H1 (cell line): ENCODE data around the gene NUP210L. TPM values are rescaled to one million over a fixed set of nuclear protein-coding genes. Genes with fewer than 3 reads are reported as not detected.

Source experiments
- ASH2L ChIP-seq: fragments of 200-600, 300-600 bp; sonication (generic); IDR thresholded peaks from one replicate; pipeline ENCODE4 v1.7.1; 2017; ENCODE audit warnings: low read length
- ATF2 ChIP-seq: IDR thresholded peaks from 2 replicates; pipeline ENCODE4 v1.6.1; 2012; ENCODE audit warnings: low read length, inconsistent platforms
- CEBPB ChIP-seq: IDR thresholded peaks from 2 replicates; pipeline ENCODE4 v1.6.1; 2012; ENCODE audit warnings: low read depth, low read length
- CREB1 ChIP-seq: IDR thresholded peaks from 2 replicates; pipeline ENCODE4 v1.6.1; 2012; ENCODE audit warnings: inconsistent platforms
- EGR1 ChIP-seq: IDR thresholded peaks from 2 replicates; pipeline ENCODE4 v1.6.1; 2011; ENCODE audit warnings: low read depth, low read length, borderline replicate concordance
- FOSL1 ChIP-seq: IDR thresholded peaks from 2 replicates; pipeline ENCODE4 v1.6.1; 2011; ENCODE audit warnings: mild to moderate bottlenecking, low read depth, low read length, moderate library complexity; ENCODE audit not compliant: insufficient read depth
- GABPA ChIP-seq: IDR thresholded peaks from 2 replicates; pipeline ENCODE4 v1.6.1; 2011; ENCODE audit warnings: mild to moderate bottlenecking, low read length, moderate library complexity, borderline replicate concordance; ENCODE audit not compliant: insufficient read depth
- HDAC2 ChIP-seq, 2 experiments: fragments of 300-600 bp in 1 of 2; sonication (generic) in 1 of 2; IDR thresholded peaks; 2 replicates each; pipeline ENCODE4 v1.6.1; 2011 to 2012; ENCODE audit warnings: low read depth in 2 of 2, low read length in 2 of 2, mild to moderate bottlenecking in 2 of 2, moderate library complexity in 2 of 2, borderline replicate concordance in 1 of 2, inconsistent platforms in 1 of 2
- HDAC6 ChIP-seq: IDR thresholded peaks from one replicate; pipeline ENCODE4 v1.7.1; 2012; ENCODE audit warnings: low read depth, mild to moderate bottlenecking, inconsistent platforms, low read length, moderate library complexity
- JUN ChIP-seq: IDR thresholded peaks from 2 replicates; pipeline ENCODE4 v1.6.1; 2011; ENCODE audit warnings: low read depth, mild to moderate bottlenecking, improper control_type of control experiment, low read length
- KDM4A ChIP-seq: IDR thresholded peaks from one replicate; pipeline ENCODE4 v1.7.1; 2012; ENCODE audit warnings: low read depth, mild to moderate bottlenecking, moderate library complexity, low read length, inconsistent platforms; ENCODE audit not compliant: severe bottlenecking
- MAFK ChIP-seq: IDR thresholded peaks from 2 replicates; pipeline ENCODE4 v1.6.1; 2012; ENCODE audit warnings: low read depth, mild to moderate bottlenecking, improper control_type of control experiment, low read length
- PHF8 ChIP-seq: fragments of 200-600 bp; sonication (generic); conservative IDR thresholded peaks from 2 replicates; pipeline ENCODE4 v1.7.1; 2012; ENCODE audit warnings: low read depth, mild to moderate bottlenecking, inconsistent platforms, low read length, moderate library complexity
- RFX5 ChIP-seq: IDR thresholded peaks from 2 replicates; pipeline ENCODE4 v1.6.1; 2011; ENCODE audit warnings: low read depth, low read length, improper control_type of control experiment, borderline replicate concordance
- SIN3A ChIP-seq, 2 experiments: IDR thresholded peaks in 1 of 2; conservative IDR thresholded peaks in 1 of 2; 2 replicates each; pipeline ENCODE4 v1.6.1; 2011 to 2012; ENCODE audit warnings: low read length in 2 of 2, improper control_type of control experiment in 1 of 2, low read depth in 1 of 2, mild to moderate bottlenecking in 1 of 2
- SP1 ChIP-seq: IDR thresholded peaks from 2 replicates; pipeline ENCODE4 v1.6.1; 2011; ENCODE audit warnings: low read depth, low read length
- TAF1 ChIP-seq: IDR thresholded peaks from 2 replicates; pipeline ENCODE4 v1.6.1; 2011; ENCODE audit warnings: mild to moderate bottlenecking, low read depth, low read length
- TAF7 ChIP-seq: optimal IDR thresholded peaks from 2 replicates; pipeline ENCODE3; 2011; ENCODE audit warnings: low read depth, mild to moderate bottlenecking, inconsistent platforms, low read length, moderate library complexity, borderline replicate concordance
- TBP ChIP-seq: IDR thresholded peaks from 2 replicates; pipeline ENCODE4 v1.6.1; 2011; ENCODE audit warnings: low read depth, low read length, improper control_type of control experiment
- YY1 ChIP-seq: IDR thresholded peaks from 2 replicates; pipeline ENCODE4 v1.6.1; 2011; ENCODE audit warnings: low read depth, mild to moderate bottlenecking, low read length
- polyA plus RNA-seq, 7 experiments: library from polyadenylated mRNA; depleted of rRNA in 3 of 7; stranded (reverse) in 5 of 7; unstranded in 2 of 7; fragments of >200 nt in 5 of 7; fragments of 200-250 nt in 2 of 7; gene quantifications; 1 replicate in 5 of 7; 2 replicates in 1 of 7; 4 replicates in 1 of 7; pipeline versions ENCODE4 v1.2.1 to v1.2.3, GENCODE V29; 2011 to 2013; ENCODE audit warnings: missing spikeins in 2 of 7, mixed read lengths in 2 of 7
- total RNA-seq: library from RNA; stranded (reverse); fragmentation: NEBNext Ultra II Directional; extraction: Animal tissue kit (Norgen Biotek cat#: 25700); gene quantifications from 2 replicates; pipeline ENCODE4 v1.2.1, GENCODE V29; 2021

Gene NUP210L
- total and polyA plus RNA-seq, 2 of the 8 experiments (the other 6 are each of a cell fraction or from before 2014, with no cell fraction given): not detected

GRCh38 chr1:153977250-153978240 lies 177.3 kb downstream of the NUP210L start, which contains the start of gene JTB (continued):
- TF ChIP-seq CEBPB: no peak
- no peak for TF ChIP-seq JUN
- TF ChIP-seq KDM4A: peak; percentile 78
- no peak for TF ChIP-seq ATF2
- 0 out of 4 replicates have a peak, but pooled peaks of 1 of the 2 experiments have one; percentile 59 for TF ChIP-seq SIN3A (conservative IDR thresholded peaks at IDR 0.05 in 1 of 2, IDR thresholded peaks at IDR 0.05 in 1 of 2; ENCODE audit: low read depth in 1 of 2, low read length in 2 of 2)
- no peak for TF ChIP-seq GABPA
- peak; percentile 95 for TF ChIP-seq ASH2L
- peak; percentile 84 for TF ChIP-seq CREB1
- TF ChIP-seq TAF1: peak; percentile 70; the same call in 1 of the 2 replicates
- TF ChIP-seq FOSL1: 0 out of 2 replicates have a peak, but pooled peaks have one; percentile 7
- no peak for TF ChIP-seq MAFK
- TF ChIP-seq YY1: peak; percentile 97
- TF ChIP-seq TAF7: peak; percentile 43
- TF ChIP-seq HDAC6: no peak
- TF ChIP-seq EGR1: 0 out of 2 replicates have a peak, but pooled peaks have one; percentile 21
- TF ChIP-seq HDAC2 (IDR thresholded peaks at IDR 0.05; ENCODE audit: borderline replicate concordance in 1 of 2, low read depth in 2 of 2, low read length in 2 of 2): peak in 1 of 2 experiments; percentile 83; a peak in 1 of 4 replicates
- no peak for TF ChIP-seq RFX5
- 0 out of 2 replicates have a peak, but pooled peaks have one; percentile 25 for TF ChIP-seq SP1
- peak; percentile 49 for TF ChIP-seq TBP
- TF ChIP-seq PHF8: peak; percentile 89
